Measurements from ENCODE around the gene RABGGTB.
"Not testable (repeated sequence)": the region's sequence is repeated elsewhere in the genome, so short reads cannot be mapped to it uniquely, and the experiment has no call there.

The RABGGTB gene

DNA sequence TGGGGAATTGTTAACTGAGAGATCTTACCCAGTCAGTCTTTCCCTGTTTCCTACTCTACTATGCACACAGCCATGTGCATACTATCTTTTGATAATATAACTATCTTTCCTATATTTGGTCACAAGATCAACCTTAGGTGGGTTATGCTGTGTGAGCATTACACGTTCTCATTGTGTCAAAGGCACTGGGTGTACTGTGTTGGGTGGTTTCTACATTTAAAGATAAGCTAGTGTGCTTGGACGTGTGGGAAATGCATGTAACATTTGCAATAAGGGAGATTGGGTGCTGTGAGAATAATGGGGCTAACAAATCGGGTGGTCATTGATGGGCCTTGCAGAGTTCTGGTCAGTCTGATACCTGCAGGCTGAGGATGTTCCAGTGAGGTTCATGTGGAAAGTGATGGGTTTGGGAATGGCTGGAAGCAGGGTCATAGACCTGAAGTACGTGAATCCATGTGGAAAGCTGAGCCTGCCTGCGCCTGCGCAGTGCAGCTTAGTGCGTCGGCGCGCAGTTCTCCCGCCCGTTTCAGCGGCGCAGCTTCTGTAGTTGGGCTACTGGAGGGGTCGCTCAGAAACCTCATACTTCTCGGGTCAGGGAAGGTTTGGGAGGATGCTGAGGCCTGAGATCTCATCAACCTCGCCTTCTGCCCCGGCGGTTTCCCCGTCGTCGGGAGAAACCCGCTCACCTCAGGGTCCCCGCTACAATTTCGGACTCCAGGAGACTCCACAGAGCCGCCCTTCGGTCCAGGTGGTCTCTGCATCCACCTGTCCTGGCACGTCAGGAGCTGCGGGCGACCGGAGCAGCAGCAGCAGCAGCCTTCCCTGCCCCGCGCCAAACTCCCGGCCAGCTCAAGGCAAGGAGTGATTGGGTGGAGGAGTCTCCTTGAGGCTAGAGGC lies 10.6 kb downstream of the RABGGTB start, which contains the start of gene MSH4:
Gene MSH4, plus strand, starts transcription at position 507 of the 897 bp plus-strand sequence. Its CDS starts 104 bp downstream, at position 611.
- DNase-seq: no peak

DNA sequence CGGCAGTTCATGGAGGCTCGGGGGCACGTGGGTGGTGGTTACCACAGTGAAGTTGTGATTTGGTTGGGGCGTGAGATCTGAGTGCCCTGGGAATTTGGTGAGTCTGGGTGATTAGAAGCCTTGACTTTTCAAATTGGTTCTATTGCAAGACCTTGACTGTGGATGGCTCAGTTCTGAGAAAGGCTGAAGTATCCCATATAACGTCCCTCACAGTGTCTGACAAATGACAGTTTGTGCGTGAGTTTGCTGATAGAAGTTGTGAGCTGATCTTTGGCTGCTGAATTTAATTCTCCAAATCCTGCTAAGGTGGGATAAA lies 11.2 kb downstream of the RABGGTB start:
- no peak for DNase-seq

DNA sequence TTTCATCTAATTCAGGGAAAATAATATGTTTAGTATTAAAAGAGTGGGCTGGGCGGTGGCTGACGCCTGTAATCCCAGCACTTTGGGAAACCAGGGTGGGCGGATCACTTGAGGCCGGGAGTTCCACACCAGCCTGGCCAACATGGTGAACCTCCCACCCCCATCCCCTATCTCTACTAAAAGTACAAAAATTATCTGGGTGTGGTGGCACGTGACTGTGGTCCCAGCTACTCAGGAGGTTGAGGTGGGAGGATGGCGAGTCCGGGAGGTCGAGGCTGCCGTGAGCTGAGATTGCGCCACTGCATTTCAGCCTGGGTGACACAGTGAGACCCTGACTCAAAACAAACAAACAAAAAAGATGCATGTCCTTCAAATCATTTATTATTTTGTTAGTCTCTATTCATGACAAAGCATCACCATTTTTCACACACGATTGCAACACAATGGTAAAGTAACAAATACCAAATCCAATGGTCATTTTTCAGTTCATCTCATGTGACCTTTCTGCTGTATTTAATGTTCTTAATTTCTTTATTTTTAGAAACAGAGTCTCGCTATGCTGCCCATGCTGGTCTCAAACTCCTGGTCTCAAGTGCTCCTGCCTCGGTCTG lies 11.7 kb downstream of the RABGGTB start:
- DNase-seq: no peak

DNA sequence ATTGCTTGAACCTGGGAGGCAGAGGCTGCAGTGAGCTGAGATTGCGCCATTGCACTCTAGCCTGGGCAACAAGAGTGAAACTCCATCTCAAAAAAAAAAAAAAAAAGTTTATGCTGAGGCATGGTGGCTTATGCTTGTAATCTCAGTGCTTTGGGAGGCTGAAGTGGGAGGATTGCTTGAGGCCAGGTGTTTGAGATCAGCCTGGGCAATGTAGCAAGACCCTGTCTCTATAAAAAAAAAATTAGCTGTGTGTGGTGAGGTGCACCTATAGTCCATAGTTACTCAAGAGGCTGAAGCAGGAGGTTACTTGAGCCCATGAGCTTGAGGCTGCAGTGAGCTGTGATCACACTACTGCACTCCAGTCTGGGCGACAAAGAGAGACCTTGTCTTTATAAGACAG lies 15.4 kb downstream of the RABGGTB start:
- not testable (repeated sequence) for DNase-seq

DNA sequence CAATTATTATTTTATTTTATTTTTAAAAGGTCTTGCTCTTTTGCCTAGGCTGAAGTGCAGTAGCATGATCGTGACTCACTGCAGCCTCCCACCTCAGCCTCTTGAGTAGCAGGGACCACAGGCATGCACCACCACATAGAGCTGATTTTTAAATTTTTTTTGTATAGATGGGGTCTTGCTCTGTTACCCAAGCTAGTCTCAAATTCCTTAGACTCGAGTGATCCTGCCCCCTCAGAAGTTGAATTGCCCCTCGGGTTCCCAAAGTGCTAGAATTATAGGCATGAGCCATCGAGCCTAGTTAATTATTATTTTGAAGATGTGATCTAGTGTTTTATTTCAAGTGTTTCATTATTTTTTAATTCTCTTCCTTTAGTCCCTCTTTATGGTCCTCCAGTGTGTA lies 22.9 kb downstream of the RABGGTB start:
- DNase-seq: no peak

DNA sequence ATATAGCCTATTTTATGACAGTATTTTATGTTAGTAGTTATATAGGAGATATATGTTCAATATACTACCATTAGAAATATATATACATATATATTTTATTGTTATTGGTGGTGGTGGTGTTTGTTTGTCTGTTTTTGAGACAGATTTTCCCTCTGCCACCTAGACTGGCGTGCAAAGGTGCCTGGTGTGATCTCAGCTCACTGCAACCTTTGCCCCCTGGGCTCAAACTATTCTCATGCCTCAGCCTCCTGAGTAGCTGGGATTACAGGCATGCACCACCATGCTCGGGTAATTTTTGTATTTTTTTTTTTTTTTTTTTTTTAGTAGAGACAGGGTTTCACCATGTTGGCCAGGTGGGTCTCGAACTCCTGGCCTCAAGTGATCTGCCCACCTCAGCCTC lies 24.1 kb downstream of the RABGGTB start:
- not testable (repeated sequence) for DNase-seq

DNA sequence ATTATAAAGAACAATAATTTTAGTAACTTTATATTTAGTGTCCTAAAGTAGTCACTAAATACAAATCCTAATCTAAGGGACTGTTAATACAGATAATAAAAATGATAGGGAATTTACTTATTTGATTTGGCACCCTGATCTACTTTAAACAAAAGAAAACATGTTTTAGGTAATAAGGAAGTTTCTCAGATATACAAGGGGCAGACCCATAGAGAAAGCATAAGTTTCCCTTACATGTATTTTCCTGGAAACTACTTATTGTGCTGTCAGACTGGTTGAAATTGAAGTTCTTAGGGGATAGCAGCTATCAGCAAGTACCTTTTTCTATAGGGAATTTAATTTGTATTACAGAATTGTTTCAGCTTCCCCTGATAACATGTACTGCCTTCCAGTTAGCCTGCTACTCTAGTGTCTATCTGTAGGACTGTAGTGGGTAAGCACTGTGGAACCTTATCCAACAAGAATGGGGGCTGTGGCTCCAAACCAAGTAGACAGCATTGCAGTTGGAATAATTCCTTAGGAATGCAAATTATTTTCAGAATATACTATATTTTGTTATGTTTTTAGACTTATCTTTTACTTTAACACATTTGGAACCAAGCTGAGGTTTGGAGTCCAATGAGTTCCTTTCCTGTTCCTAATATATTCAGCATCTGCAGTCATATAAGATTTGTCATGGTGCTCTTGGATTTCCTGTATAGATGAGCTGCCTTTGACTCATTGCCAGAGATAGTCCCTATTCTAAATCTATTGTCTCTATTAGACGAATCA lies 25.3 kb downstream of the RABGGTB start:
- DNase-seq: no peak

DNA sequence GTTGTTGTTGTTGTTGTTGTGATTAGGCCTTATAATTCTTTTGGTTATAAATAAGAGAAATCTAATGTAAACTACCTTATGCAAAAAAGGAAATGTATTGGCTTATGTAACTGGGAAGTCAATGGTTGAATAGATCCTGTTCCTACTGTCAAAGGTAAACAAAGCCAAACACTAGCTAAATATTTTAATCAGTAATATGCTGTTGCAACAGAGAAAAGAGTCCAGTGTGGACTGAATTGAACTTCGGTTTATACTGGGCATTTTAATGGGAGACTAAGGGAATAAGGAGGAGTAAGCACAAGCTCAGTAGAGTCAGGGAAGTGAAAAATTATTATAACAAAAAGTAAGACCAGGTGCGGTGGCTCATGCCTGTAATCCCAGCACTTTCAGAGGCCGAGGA lies 26.0 kb downstream of the RABGGTB start:
- DNase-seq: no peak

DNA sequence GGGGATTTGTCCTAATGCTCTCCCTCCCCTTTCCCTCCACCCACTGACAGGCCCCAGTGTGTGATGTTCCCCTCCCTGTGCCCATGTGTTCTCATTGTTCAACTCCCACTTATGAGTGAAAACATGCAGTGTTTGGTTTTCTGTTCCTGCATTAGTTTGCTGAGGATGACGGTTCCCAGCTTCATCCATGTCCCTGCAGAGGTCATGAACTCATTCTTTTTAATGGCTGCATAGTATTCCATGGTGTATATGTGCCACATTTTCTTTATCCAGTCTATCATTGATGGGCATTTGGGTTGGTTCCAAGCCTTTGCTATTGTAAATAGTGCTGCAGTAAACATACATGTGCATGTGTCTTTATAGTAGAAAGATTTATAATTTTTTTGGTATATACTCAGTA lies 37.5 kb downstream of the RABGGTB start:
- DNase-seq: not testable (repeated sequence)

DNA sequence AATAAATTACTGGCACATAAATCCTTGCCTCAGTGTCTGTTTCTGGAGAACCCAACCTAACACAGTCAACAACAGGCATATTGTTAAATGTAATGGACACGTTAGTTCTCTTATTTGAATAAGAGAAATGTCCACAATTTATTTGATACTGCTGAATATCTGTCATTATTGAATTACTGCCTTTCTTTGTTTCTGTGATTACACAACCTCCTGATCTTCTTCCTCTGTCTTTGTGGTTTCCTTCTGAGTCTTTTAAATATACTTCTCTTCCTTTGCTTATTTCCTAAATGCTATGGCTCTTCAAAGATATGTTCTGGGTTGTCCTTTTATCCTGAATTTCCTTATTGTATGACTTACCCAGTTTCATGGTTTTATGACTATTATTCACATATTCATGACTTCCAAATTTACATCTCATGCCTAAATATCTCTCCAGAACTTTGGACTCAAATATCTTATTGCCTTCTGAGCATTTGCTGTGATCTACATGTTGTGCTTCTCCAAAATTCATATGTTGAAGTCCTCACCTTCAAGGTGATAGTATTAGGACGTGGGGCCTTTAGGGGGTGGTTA lies 50.6 kb downstream of the RABGGTB start:
- no peak for DNase-seq

DNA sequence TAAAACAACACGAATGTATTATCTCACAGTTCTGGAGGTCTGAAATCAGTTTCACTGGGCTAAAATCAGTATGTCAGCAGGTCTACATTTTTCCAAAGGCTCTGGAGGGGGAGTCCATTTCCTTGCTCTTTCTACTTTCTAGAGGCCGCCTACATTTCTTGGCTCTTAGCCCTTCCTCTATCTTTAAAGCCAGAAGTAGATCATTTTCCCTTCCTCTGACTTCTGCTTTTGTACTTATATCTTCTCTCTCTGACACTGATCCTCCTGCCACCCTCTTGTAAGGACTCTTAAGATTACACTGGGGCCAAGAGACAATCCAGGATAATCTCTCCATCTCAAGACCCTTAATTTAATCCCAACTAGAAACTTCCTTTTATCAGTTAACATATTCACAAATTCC lies 52.0 kb downstream of the RABGGTB start:
- no peak for DNase-seq

DNA sequence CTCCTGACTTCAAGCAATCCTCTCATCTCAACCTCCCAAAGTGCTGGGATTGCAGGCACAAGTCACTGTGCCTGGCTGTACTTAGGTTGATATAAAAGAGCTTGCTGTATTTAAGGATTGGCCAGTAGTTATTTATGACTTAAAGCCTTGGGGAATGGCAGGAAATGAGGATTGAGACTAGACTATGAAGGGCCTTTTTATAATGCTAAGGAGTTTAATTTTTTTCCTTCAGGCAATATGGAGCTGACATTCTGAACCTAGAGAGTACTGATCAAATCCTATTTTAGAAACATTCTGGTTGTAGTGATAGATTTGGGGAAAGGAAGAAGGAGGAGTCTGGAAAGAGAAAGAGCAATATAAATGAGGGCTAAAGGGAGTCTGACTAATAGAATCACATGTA lies 55.4 kb downstream of the RABGGTB start:
- DNase-seq: no peak
